HG03135 (cell line): ENCODE measurements around the gene CPM.
A peak's percentile ranks its signal among the peaks of the same experiment; 100 is the strongest.

ENCODE experiments used
- ATAC-seq: cut with Tn5 transposase; IDR thresholded peaks from one replicate; pipeline ENCODE4 v1.9.1; 2021; ENCODE audit warnings: mild to moderate bottlenecking, moderate library complexity; ENCODE audit not compliant: unreplicated experiment

CPM gene

DNA sequence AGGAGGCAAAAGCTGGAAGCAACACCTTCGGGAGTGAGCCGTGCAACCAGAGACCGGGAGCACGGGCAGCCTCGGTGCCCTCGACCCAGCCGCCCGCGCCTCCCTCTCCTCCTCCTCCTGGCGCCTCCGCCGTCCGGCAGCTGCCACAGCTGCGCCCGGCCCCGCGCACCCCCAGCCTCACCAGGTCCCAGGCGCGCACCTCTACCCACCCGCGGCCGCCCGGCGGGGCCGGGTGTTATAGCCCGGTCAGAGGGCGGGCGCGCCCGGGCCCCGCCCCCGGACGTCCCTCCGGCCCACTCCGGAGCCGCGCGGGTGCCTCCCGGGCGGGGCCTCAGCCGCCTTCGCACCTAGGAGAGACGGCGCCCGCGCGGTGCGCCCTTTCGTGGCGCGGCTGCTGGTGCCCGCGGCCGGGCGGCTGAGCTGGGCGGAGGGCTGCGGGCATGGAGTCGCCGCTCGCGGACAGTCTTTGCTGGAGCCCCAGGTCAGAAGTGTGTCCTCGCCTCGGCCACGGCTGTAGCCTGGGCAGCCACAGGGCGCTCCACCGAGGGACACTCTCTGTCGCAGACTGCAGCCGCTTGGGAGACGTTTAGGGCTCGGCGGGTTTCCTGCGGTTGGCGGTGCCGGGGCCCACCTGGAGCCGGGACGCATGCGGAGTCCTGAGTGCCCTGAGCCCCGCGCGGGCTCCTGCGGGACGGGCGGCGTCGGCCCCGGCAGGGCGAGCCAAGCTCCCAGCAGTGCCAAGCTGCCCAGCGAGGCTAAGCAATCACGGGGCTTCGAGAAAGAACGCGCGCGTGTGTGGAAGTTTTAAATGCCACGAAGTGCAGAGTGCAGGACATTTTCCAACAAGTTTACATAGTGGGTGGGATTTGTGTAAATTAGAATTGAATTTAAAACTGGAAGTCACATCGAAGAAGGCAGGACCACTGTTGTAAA lies at the start of gene CPM:
Gene CPM, minus strand, starts transcription at position 211 of the 933 bp plus-strand sequence. CDS start 334 bp downstream, outside the sequence.
- ATAC-seq, result peak; percentile 96

DNA sequence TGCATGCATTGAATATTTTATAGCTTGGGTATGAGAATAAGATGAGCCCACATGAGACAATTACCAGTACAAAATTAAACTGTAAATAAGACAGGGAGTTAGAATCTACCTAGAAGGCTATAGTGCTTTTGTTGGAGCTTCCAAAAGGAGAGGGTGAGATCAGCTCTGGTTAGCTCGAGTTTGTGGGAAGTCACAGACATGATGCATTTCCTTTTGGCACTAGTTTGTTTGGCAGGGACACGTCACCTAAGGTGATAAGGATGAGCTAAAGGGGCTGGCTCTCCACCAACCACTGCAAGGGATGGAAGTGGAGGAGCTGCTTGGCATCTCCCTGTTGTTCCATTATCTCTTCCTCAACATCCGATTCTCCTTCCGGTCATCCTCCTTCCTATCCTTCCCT lies 48.5 kb upstream of the CPM start:
- ATAC-seq, result no peak

DNA sequence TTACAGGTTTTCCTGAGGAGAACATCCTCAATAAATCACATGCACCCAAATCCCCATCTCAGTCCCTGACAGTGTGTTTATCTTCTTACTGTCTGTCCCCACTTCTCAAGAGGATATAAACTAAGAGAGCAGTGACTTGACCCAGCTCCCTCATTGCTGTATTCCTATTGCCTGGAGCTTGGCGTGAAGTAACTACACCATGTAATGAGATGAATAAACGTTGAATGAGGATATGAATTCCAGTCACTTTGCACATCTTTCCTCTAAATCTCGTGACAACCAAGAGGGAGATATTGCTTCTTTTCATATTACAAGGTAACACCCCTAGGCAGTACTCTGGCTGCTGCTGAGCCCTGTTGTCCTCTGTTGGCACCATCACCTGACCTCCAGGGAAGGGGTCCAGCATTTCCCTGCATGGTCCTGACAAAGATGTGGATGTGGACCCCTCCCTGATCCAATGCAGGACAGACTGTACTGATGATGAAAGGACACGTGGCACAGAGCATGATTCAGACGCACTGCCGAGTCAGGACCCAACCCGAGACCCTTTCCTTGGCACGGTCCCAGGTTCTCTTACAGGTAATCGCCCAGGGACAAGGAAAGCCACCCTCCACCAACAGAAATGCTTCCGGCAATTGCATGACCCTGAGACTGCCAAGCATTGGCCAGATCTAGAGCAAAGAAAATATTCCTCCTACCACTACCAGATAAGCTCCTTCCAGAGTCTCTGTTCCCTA lies 47.7 kb upstream of the CPM start:
- no peak for ATAC-seq

DNA sequence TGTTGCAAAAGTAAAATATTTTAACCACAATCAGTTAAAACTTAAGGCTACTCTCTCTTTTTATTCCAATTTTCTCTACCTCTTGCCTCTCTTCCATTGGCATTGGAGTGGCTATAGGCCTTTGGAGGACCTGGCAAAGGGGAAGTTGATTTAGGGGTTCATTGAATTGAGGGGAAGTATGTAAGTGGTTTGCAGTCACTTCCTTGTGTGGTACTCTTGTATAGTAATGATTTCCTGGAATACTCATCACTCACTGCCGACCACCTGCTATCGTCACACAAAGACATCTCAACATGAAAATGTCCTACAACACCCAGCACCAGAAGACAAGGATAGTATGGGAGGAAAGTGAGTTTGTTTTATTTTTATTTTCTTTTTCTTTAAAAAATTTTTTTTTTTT lies 45.7 kb upstream of the CPM start:
- ATAC-seq, result no peak

DNA sequence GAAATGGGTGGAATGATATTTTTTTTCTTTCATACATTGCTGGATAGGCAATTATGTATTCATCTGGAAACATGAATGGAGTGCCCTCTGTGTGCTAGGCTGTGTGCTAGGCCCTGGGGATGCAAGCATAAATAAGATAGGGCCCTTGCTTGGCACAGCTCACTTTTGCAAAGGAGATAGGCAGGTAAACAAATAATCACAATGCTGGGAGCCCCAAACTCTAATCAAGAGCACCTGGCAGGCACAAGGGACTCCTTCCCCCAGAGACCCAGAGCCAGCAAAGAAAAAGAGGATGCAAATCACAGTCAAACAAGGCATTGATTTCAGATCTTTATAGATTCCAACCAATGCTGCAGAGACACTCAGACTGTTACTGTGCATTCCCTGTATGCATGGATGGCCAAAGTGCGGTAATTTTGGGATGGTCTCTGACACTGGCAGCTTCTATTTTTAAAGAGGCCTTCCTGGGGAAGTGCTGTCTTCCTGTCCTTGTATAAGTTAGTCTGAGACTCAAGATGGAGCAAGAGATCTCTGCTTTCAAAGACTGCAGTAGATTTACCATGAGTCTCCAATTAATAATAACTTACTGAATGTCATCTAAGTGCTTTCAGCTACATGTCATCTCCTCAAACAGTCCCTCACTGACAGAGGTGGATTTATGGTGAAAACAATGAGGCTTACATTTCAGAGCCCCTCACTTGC lies 45.1 kb upstream of the CPM start:
- ATAC-seq, result no peak

DNA sequence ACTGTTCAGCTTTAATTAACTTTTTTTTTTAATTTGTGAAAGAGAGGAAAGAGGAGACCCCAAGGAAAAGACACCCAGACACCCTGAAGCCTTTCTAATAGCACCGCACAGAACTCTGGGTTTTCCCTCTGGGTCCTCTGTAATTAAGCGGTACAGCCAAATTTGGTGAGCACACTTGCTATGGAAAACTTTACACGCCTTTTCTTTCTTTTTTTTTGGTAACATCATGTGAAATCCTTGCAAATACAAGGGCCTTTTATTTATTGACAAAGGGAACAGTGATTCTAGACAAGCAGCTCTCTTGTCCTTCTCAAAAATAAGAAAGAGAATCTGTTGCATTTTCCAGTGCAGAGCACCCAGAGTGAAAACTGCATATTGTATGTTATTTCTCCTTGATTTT lies 44.4 kb upstream of the CPM start:
- no peak for ATAC-seq

DNA sequence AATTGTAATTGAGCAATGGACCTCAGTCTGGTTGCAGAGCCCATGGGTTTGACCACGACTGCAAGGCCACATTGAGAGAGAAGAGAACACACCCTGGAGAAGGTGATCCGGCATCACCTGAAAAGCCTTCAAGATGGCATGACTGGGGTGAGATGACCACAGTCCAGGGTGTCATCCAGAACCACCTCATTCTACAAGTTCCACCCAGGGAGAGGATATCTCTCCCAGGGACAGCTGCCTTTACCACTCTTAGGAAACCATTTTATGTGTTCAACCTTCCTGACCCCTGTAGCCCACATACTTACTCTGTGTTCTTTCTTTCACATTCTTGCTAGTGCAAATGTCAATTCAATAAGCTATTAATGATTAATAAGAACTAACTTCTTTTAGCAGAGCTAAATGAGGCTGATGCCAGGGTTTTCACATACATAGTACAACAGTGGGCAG lies 43.4 kb upstream of the CPM start:
- no peak for ATAC-seq

DNA sequence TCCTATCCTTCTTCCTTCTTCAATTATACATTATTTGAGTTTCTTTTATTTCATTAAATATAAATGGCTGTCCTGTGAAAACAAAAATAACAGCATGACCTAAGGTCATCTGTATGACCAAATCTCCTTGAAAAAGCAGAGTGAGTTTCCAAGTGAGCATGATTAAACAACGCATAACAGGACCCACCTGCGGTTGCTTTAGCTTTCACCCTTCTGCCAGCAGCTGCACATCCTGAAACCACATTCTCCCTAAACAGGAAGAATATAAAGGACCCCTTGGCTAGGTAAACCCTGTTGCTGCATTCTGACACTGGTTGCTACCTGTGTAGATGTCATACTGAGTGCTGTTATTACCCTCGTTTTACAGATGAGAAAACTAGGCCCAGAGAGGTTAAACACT lies 42.8 kb upstream of the CPM start:
- ATAC-seq, result no peak

DNA sequence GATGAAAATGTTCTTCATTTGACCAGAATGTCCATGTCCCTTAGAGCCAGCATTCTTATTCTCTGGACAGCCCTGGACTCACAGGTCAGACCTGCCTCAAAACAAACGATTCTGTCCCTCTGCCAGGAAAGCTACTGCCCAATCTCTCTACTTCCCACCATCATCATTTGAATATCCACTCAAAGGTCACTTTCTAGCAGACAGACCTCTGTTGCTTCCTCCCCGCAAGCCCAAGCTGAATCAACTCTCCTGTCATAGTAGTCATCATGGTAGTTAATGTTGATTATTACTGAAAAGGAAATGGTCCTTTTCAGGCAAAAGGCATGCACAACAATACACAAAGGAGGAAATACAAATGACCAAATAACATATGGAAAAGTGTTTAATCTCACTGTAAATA lies 39.6 kb upstream of the CPM start:
- ATAC-seq, result no peak

DNA sequence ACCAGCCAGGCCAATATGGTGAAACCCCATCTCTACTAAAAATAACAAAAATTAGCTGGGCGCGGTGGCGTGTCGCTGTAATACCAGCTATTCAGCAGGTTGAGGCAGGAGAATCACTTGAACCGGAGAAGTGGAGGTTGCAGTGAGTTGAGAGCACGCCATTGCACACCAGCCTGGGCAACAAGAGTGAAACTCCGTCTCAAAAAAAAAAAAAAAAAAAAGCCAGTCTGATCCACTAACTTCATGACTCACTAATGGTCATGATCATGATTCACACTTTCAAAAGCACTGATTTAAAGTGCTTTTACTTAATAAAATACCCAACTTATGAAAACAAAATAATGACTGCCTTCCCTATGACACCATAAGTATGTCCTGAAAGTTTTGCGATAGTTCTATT lies 38.4 kb upstream of the CPM start:
- ATAC-seq, result no peak

DNA sequence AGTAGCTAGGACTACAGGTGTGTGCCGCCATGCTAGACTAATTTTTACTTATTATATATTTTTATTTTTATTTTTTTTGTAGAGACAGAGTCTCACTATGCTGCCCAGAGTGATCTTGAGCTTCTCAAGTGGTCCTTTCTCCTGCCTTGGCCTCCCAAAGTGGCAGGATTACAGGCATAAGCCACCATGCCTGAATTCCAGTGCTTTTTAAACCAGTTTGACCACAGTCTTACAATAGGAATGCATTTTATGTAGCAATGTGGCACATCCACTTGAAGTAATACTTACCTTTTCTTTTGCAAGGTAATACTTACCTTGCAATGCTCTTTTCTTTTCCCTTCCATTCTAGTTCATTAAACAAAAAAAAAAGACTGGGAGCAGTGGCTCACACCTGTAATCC lies 38.0 kb upstream of the CPM start:
- ATAC-seq, result no peak

DNA sequence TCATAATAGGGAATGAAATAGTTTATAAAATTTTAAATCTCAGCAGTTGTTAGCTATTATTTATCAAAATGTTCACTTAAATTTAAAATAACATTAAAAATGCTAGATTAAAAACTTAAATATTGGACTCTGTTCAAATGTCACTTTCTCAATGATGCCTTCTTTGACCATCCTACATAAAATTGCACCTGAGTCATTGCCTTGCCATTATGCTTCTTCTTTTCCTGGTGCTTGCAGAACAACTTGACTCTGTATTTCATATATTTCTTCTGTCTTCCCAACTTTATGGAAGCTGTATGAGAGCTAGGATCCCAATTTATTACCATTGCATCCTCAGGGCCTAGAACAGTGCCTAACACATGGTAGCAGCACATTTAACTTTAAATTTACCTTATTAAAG lies 37.3 kb upstream of the CPM start:
- ATAC-seq, result no peak

DNA sequence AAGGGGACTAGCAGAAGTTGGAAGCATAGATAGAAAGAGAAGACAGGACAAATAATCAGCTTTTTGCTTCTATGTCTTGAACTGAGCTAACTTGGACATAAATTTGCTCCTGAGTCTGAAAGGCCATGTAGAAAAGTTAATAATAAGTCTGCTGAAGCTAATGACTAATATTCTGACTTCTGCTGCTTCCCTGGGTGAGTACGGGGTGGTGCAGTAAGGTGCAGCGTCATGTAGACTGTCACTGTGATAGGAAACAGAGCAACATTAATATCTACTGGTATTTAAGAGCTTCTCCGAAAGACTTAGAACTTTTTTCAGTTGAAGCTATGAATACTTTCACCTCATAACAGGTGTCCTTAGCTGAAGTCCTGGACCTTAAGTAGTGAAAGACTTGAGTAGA lies 34.1 kb upstream of the CPM start:
- no peak for ATAC-seq

DNA sequence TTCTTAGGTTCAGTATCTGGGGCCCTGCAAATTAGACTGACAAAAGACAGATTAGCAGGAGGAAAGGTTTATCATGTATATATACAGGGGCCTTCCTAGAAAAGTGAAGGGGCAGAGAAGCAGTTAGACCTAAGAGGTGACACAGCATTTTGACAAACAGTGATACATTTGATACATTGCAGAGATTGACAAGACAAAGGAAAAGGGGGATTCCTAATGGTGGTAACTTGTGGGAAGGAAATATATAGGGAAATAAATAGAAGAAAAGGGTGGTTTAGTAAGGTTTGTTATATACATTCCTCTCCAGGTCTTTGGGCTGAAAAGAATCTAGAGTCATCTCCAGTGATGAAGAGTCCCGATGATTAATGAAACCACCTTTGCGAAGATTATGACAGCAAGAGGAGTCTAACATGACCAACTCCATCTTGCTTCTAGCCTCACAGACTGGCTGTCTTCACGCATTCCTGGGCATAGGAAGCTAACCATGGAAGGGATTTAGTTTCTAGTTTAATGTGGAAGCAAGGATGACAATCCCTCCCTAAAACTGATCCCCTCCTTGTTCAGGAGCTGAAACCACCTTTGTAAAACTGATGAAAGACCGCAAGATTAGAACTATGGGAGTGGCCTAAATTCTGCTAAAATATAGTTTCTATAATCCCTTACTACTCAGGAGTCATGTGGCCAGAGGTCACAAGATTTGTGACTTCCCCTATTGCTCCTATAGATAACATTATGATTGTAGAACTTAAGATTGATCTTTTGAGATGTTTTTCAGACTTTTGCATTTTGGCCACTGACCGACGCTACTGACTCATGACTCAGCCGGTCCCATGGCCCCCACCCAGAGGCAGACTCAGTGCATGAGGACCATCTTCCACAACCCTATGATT lies 31.1 kb upstream of the CPM start:
- ATAC-seq, result no peak

DNA sequence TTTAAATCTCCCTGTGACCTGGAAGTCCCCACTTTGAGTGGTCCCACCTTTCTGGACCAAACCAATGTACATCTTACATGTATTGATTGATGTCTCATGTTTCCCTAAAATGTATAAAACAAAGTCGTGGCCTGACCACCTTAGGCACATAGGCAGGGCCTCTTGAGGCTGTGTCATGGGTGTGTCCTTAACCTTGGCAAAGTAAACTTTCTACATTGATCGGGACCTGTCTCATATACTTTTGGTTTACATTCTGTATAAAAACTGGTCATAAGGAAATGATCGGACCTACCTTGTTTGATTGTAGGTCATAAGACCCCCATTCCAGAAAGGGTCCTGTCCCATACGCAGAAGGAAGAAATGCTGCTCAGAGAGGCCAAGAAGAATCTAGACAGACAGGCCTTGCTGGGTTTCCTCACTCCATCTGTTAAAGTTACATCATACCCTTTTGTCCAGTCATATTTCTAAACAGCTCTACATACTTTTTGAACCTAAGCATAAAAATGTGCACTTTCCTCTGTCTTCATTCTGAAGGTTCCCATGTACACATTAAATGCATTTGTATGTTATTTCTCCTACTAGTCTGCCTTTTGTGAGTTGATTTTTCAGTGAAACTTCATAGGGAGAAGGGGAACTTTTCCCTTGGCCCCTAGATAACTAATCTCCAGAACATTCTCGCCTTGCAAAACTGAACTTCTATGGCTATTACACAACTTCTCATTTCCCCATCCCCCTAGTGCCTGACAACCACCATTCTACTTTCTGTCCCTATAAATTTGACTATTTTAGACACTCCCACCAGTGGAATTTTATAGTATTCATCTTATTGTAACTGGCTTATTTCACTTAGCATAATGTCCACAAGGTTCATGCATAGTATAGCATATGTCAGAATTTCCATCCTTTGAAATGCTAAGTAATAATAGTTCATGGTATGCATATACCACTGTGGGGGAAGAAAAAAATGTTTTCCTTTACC lies 30.2 kb upstream of the CPM start:
- ATAC-seq, result no peak

DNA sequence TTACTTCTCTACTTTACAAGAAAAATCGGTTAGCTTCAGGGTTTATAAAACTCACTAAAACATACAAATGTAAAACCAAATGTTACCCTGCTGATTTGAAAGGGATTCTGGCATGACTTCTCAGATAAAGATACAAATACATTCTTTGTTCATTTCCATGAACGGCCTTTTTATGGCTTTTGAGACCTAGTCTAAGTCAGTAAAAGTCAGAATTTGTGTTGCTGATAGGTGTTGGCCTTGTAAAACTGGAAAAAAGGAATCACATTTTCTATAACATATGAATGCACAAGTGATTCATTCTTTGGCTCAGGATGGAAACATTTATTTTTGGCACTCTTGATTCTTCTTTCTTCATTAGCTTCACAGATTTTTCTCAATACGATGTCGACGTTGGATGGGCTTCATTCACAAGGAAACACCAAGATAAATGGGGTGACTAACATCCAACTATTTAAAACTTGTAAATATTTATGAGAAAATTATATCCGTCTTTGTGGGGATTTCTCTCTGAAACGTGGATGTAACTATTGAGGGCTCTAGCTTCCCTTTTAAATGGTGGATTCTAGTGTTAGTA lies 27.0 kb upstream of the CPM start:
- no peak for ATAC-seq

DNA sequence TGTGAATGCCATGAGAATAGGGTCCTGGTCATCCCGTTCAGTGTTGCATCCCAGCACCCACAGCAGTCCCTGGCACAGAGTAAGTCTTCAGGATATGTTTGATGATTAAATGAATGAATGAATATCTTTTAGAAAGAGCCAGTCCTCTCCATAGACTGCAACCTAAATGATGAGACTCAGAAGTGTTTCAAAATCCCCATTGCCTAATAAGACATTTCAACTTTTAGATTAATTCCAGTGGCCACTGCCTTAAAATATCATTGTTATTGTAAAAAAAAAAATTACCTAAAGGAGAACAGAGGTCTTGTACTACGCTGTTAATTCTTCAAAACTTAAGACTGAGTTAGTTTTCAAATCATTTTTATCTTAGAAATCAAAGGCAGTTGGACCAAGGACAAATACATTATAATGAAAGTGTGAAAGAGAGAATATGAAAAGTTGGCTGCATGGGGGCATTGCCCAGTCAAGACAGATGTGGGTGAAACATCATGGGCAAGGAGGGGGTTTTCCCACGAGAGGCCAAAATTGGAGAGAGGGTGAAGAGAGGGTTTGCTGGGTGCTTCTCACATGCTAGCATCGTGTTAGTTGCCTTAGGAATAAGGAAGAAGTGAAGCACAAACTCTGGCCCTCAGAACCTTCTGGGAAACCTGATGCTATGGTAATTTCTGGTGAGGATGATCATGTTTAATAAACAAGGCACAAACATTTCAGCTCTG lies 26.3 kb upstream of the CPM start:
- no peak for ATAC-seq

DNA sequence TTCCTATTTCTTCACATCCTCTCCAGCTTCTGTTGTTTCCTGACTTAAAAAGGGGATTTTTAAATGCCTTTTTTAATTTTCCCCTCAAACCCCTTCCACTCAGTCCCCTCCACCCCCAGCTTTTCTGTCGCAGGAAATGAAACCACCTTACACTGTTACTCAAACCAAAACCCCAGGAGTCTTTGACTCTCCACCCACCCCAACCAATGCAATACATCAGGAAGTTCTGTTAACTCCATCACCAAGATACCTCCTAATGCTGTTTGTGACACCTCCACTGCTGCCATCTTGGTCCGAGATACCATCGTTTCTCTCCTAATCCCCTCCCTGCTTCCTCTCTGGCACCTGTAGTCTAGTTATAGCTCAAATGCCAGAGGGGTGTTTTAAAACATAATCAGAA lies 25.4 kb upstream of the CPM start:
- ATAC-seq, result peak; percentile 93
